Panc1 (cell line): Measurements from ENCODE around the gene PISD.

ENCODE experiments used
- POLR2AphosphoS5 ChIP-seq: IDR thresholded peaks from 2 replicates; pipeline ENCODE4 v1.6.1; 2012; ENCODE audit warnings: mild to moderate bottlenecking, low read depth, low read length, moderate library complexity
- SIN3A ChIP-seq: IDR thresholded peaks from 2 replicates; pipeline ENCODE4 v1.6.1; 2012; ENCODE audit warnings: low read depth, mild to moderate bottlenecking, low read length, moderate library complexity, borderline replicate concordance; ENCODE audit not compliant: insufficient read depth
- TCF7L2 ChIP-seq: IDR thresholded peaks from 2 replicates; pipeline ENCODE4 v1.6.1; 2011; ENCODE audit warnings: mild to moderate bottlenecking, low read depth, low read length, inconsistent platforms
- TF ChIP-seq, protein P1 (sequence below): fragments of 450-650 bp; IDR thresholded peaks from 2 replicates; pipeline ENCODE4 v1.5.1; 2017; ENCODE audit warnings: mild to moderate bottlenecking

DNA sequence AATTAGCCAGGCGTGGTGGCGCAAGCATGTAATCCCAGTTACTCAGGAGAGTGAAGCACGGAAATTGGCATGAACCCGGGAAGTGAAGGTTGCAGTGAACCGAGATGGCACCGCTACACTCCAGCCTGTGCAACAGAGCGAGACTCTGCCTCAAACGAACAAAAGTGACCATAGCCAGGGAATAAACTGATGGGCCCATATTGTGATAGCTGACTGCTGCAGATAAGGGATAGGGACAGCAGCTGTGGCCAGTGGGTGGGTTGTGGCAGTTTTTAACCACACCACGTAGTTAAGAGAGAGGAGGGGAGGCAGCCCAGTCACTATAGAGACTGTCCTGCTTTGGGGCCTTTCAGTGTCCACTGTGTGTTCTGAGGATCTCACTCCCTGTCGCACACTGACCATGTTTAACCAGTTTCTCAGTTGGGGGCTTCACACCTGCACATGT, 58.9 kb downstream of the PISD start:
- TF ChIP-seq, protein P1, sequence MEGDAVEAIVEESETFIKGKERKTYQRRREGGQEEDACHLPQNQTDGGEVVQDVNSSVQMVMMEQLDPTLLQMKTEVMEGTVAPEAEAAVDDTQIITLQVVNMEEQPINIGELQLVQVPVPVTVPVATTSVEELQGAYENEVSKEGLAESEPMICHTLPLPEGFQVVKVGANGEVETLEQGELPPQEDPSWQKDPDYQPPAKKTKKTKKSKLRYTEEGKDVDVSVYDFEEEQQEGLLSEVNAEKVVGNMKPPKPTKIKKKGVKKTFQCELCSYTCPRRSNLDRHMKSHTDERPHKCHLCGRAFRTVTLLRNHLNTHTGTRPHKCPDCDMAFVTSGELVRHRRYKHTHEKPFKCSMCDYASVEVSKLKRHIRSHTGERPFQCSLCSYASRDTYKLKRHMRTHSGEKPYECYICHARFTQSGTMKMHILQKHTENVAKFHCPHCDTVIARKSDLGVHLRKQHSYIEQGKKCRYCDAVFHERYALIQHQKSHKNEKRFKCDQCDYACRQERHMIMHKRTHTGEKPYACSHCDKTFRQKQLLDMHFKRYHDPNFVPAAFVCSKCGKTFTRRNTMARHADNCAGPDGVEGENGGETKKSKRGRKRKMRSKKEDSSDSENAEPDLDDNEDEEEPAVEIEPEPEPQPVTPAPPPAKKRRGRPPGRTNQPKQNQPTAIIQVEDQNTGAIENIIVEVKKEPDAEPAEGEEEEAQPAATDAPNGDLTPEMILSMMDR: no peak
- no peak for TF ChIP-seq SIN3A
- TF ChIP-seq TCF7L2: no peak
- no peak for TF ChIP-seq POLR2AphosphoS5
